Non-pigmented ciliary epithelial cell (primary cell): ENCODE data around the gene IRGQ.
A peak's percentile ranks its signal among the peaks of the same experiment; 100 is the strongest.
"Not testable (repeated sequence)": the region's sequence is repeated elsewhere in the genome, so short reads cannot be mapped to it uniquely, and the experiment has no call there.

ENCODE experiments used
- DNase-seq: peaks from one replicate; pipeline ENCODE4 v3.0.0-alpha.2; 2010; ENCODE audit warnings: low read depth

IRGQ gene

DNA sequence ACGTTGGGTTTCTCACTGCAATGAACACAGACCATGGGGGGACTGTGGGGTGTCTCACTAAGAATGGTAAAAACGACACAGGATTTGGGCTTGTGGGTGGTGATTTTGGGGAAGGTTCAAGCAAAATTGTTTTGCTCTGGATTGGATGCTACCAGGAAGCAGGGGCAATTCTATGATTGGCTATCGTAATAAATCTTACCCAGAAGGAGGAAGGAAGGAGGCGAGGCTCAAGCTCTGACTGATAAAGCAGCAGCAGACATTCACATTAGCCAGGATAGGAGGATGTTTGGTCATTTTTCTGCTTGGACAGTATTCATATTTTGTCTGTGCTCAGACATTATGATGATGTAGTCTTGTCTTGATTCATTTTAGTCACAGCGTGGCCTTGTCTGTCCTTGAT is 1.9 kb upstream of the IRGQ start:
- no peak for DNase-seq

DNA sequence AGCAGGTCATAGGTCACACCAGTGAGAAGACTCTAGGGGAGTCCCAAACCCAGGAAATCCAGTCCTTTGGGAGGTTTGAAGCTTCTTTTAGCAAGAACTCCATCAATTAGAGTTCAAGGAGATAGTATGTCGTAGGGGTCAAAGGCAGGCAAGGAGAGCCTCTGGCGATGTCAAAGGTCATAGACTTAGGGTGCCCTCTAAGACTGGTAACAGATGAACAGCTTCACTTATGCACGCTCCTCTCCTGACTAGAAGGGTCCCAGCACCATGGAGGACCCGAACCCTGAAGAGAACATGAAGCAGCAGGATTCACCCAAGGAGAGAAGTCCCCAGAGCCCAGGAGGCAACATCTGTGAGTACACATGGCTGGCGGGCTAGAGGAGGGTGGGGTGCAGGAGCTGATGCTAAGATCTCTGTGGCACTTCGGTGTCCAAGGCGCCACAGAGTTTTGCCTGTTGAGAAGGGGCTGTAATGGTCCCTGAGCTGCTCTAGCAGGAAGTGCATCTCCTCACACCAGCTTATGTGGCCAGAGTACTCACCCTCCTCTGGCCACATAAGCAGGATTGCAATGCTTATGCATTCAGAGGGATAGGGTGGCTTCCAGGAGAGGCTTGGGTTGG is 1.0 kb upstream of the IRGQ start:
- DNase-seq = no peak

DNA sequence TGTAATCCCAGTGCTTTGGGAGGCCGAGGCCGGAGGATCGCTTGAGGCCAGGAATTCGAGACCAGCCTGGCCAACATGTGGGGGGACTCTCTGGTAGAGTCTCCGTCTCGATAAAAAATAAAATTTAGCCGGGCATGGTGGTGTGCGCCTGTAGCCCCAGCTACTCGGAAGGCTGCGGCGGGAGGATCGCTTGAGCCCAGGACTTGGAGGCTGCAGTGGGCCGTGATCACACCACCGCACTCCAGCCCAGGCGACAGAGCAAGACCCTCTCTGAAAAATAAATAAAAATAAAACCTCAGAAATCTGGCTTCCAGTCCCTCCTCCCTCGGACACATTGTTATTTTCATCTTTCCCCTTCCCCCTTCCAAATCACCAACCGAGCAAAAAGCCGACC is 332 bp downstream of the IRGQ start:
- no peak for DNase-seq

DNA sequence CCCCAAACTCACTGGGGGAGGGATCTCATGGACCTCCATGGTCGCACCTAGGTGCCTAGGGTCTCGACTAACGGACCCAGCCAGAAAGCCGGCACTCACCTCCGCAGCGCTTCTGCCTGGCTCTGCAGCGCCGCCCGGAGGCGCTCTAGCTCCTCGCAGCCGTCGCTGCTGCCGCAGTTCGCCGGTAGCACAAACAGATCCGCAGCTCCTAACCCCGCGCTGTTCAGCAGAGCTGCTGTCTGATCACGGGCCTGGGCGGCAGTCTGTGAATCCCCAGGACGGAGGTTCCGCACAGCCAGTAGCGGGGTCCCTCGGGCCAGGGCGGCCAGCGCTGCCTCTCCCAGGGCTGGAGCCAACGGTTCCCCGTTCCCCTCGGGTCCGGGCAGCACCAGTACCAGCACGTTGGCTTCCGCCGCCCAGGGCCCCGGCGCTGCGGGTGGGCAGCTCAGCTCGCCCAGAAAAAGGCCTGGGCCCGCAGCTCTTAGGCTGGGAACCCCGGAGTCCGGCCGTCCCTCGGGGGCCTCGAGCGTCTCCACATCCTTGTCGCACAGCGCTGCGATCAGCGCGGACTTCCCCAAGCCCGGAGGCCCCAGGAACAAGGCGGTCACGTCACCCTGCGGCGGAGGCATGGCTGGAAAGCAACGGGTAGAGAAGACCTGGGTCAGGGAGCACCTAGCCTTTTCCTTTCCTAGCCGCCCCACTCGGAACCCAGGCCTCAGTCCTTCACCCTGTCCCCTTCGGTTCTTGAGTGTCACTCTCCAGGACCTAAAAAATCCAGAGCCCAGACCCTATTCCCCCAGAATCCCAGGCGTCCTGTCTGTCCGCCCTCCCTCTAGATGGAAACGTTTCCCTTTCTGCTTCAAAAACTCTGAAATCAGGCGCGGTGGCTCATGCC is 977 bp downstream of the IRGQ start:
- DNase-seq = no peak

DNA sequence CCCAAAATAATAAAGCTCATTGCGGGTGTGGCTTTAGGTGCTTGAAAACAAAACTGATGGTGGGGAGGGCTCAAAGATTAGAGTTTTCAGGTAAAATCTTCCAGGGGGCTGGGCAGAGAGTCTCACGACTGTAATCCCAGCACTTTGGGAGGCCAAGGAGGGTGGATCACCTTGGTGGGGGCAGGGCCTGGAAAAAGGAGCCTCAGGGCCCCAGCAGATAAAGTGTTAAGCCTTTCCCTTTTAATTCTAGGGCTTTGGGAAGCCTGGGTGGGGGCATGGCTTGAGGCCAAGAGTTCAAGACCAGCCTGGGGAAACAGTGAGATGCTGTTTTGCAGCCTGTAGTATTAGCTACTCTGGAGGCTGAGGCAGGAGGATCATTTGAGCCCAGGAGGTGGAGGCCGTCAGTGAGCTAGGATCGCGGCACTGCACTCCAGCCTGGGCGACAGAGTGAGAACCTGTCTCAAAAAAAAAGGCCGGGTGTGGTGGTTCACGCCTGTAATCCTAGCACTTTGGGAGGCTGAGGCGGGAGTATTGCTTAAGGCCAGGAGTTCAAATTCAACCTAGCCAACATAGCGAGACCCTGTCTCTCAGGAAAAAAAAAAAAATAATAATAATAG is 1.7 kb downstream of the IRGQ start:
- DNase-seq = no peak

DNA sequence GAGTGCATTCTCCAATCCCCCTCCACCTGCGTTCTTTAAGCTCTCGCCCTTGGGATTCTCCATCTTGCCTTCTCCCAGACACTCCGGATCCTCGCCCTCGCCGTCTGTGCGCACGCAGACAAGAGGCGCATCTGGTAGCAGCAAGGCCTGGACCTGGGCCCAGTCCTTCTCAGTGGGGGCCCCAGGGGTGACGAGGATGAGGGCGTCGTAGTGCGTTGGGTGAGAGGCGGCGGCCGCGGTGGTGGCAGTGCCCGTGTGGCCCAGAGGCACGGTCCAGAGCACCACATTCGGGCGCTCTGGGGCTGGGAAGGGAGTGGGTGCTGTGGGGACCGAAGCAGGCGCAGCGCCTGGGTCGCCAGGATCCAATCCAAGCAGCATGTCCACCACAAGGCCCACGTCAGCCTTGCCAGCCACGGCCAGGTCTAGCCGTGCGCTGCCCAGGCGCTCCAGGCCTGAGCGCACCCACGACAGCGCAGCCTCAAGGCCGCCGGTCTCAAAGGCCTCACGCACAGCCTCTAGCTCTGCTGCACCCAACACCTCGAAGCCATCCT is 3.1 kb downstream of the IRGQ start:
- DNase-seq = no peak

DNA sequence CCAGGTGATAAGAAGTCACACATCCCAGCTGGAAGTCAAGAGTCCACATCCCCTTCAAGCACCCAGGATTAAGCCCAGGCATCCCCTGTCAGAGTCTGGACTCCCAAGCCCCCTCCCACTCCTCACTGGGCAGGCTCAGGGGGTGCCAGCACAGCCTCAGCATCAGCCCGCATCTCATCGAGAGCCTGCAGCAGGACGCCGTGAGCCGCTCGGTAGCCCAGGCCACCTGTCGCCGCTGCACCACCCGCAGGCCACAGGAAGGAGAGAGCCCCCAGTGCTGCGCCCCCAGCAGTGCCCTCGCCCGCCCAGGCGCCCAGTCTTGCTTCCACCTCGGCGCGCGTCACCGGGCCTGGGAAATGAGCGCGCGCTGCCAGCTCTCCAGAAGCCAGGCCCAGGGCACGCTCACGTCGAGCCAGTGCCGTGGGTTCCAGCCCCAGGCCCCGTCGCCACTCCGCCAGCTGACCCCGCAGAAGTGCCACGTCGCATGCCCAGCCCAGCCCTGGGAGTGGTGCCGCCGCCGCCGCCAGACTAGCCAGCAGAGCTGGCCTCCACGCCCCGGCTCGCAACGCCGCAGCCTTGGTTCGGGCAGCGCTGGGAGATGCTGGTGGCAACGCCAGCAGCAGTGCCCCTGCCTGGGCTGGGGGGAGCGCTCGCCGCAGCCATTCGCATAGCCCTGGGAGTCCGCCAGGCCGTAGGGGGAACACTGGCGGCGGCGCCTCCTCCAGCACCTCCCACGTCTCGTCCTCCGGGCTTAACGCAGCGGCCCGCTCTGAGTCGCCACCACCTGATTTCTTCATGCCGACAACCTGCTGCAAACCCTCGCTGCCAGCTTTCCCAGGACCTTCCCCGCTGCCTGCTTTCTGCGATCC is 3.8 kb downstream of the IRGQ start:
- DNase-seq = no peak

DNA sequence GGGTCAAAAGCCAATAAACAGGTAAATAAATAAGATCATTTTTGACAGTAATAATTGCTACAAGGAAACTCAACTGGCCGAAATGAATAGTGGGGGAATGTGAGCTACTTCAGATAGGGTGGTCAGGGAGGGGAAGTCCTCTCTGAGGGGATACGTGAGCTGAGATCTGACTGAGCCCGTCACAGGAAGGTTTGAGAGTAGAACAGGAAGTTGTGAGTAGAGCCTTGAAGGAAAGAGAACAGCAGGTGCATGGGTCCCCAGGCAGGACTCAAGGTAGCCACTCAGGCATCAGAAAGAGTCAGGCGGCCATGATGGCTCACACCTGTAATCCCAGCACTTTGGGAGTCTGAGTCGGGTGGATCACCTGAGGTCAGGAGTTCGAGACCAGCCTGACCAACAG is 6.3 kb downstream of the IRGQ start:
- DNase-seq = no peak

DNA sequence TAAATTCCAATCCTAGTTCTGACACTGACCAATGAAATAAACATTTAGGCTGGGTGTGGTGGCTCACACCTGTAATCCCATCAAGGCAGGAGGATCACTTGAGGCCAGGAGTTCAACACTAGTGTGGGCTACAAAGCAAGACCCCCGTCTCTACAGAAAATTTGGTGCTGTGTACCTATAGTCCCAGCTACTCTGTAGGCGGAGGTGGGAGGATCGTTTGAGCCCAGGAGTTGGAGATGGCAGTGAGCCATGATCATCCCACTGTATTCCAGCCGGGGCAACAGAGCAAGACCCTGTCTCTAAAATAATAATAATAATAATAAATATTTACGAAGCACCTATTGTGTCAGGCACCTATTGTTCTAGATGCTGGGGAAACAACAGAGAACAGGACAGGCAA is 6.7 kb downstream of the IRGQ start:
- no peak for DNase-seq

DNA sequence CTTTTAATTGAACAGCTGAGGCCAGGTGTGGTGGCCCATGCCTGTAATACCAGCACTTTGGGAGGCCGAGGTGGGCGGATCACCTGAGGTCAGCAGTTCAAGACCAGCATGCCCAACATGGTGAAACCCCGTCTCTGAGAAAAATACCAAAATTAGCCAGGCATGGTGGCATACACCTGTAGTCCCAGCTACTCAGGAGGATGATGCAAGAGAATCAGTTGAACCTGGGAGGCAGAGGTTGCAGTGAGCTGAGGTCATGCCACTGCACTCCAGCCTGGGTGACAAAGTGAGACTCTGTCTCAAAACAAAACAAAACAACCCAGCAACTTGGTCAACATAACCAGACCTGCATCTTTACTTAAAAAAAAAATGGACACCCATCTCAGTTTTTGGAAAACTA is 8.9 kb downstream of the IRGQ start:
- not testable (repeated sequence) for DNase-seq

DNA sequence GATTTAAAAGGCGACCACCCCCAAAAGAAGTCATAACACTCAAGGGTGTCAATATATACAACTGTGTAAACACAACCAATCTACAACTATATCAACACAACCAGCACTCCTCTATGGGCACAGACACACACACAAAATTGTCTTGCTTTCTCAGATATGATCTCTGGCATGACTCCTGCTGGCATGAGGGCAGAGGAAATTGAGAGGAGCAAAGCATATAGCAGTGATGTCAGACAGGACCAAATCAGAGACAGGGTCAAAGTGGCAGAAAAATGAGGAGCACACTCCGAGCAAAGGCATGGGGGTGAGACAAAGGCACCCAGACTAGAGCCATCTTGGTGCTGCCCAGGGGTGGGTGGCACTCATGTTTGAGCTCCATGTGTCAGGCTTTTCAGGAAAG is 9.6 kb downstream of the IRGQ start:
- DNase-seq = no peak

DNA sequence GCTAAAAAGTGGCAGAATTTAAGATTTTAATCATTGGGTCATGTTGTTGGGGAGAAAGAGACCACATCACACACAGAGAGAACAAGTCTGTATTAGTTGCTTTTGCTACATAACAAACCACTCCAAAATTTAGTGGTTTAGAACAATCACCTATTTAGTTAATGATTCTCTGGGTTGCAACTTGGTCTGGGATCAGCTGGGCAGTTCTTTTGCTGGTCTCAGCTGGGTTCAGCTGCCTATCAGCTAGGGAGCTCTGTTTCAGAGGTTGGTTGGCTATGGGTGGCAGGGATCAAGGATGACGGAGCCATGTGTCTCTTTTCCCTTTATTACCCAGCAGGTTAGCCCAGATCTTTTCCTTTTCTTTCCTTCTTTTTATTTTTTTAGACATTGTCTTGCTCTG is 11.4 kb downstream of the IRGQ start:
- DNase-seq = no peak

DNA sequence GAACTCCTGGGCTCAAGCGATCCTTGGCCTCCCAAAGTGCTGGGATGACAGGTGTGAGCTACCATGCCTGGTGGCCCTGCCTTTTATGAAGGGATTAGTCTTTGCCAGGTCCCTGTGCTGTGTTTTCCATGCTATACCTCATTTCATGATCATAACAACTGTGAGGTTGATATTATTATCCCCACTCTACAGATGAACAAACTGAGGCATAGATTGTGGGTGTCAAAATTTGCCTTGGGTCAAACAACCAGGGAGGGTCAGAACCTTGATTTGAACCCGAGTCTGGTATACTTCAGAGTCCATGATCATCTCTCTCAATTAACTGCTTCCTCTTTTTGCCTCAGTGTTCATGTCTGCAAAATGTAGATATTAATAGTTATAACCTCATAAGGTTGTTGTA is 13.4 kb downstream of the IRGQ start:
- DNase-seq = no peak

DNA sequence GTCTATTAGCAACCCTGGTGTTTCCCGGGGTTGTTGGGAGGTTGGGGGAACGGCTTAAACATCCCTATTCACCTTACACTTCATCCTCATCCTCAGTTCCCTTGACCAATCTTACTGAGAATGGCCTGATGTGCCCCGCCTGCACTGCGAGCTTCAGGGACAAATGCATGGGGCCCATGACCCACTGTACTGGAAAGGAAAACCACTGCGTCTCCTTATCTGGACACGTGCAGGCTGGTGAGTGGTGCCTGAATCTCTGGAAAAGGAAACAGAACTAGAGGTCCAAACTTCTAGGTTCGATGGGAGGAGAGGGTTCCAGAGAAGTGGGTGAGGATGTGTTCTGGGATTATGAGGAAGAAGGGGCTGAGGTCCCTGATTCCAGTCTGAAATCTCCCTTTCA is 14.5 kb downstream of the IRGQ start:
- no peak for DNase-seq

DNA sequence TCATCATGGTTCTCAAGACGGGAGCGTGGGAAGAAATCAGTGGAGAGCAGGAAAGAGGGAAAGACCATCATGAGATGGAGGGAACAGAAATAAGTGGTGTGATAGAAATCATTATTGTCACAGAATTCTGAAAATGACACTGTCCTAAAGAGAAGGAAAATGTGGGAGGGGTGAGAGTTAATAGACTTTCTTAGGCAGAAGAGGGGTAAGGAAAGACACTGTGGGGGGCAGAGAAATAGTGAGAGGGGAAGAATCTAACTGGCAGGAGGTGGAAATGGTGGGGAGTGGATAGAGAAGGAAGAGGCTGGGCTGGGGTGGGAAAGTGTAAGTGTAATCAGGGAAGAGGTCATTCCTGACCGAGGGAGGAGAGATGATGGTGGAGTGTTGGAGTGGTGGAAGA is 17.1 kb downstream of the IRGQ start:
- DNase-seq = no peak

DNA sequence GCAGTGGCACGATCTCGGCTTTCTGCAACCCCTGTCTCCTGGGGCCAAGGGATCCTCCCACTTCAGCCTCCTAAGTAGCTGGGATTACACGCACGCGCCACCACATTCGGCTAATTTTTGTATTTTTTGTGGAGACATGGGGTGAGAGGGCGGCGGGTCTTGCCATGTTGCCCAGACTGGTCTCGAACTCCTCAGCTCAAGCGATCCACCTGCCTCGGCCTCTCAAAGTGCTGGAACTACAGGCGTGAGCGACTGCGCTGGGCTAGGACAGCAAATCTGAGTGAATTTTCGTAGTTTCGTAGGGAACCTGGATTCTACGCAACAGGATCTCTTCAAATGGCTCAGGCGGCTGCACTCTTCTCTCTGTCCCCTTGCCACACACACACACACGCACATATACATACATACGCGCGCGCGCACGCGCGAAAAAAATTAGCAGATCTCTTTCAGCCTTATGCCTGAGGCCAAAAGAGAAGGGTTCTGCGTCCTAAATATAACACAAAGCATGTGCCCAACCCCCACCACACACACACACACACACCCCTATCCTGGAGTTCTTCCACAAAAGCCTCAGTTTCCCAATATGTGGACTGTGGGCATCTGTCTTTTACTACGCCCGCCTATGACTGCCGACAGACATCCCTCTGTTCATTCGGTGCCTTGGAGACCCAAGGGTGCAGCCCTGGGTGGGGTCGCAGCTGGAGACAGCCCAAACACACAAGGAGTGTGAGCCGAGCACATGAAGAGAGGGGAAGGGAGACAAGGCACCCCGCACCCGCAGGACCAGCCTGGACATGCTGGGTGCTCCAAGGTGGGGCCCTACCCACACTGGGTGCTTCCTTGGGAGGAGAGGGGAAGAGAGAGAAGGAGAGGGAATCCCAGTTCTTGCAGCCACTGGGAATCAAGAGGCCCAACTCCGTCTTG is 19.7 kb downstream of the IRGQ start:
- no peak for DNase-seq

DNA sequence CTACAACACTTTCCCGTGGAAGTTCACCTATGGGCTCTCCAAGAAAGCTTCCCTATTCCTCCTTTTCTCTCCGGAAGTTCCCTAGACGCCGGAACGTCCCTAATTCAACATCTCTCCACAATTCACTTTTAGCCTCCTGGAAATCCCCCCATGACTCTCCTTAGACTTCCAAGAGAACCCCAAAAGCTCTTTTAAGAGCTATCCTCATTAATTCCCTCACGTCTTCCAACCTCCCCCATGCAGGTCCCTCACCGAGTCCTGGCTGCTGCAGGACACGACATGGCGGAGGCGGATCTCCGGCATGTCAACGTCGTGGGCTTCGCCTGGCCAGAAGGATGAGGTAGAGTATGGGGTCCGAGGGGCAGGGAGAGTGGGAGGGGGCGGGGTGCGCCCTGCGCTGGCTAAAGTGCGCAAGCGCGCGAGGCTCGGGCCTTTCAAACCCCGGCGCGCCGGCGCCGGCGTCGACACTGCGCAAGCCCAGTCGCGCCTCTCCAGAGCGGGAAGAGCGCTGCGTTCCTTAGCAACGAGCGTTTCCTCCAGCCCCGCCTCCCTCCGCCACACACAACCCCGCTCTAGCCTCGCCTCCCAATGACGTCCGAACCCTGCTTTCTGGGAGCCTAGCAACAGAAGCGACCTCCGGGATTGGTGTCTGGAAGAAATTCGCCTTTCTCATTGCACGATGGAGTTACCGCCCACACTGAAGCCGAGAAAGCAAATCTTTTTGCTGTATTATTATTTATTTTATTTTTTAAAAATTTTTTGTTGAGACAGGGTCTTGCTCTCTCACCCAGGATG is 20.6 kb downstream of the IRGQ start, which contains the start of the genes PINLYP and XRCC1:
PINLYP (plus strand) TSS at position 646 of the 795 bp plus-strand sequence. CDS start 1,391 bp downstream, outside the sequence.
XRCC1 (minus strand) TSS at position 372 of the 795 bp plus-strand sequence; CDS start at position 303, 69 bp downstream.
- DNase-seq = peak; percentile 96

DNA sequence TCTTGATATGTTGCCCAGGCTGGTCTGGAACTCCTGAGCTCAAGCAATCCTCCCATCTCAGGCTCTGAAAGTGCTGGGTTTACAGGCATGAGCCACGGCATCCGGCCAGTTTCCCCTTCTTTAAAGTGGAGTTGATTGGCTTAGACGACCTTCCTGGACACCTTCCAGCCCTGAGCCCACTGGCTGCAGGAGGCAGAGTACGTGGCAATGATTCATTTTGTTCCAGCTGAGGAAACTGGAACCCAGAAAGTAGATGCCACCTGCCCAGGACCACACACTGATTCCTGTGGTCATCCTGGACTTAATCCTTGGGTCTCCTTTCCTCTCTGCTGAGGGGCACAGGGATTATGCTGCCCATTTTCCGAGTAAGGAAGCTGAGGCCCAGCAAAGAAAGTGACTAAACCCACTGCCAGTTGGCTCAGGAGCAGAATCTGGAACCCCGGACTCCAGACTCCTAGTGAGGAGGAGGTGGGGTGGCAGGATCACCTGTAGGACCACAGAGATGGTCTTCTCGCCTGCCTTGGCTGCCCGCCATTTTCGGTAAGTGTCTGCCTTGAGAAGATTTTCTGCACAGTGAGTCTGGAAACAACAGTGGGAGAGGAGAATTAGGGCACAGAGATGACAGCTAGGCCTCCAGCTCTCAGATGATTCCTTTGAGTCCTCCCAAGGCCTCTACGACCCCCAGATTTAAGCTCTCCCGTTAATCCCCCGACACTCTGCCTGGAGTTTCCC is 21.3 kb downstream of the IRGQ start:
- no peak for DNase-seq

DNA sequence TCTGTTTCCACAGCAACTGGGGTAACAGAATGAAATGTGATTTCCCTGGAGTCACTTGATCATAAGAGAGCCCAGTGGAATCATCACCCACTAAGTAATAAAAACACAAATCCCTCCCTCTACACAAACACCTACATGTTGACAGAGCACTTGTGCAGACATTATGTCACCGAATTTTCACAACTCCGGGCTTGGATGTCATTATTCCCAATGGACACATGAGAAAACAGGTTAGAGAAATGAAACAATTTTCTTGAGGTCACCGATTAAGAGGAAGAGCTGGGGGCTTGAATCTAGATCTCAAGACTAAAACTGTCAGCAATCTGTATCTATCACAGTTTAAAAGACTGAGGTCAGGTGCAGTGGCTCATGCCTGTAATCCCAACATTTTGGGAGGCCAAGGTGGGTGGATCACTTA is 23.8 kb downstream of the IRGQ start:
- DNase-seq = no peak
